G401.6 (cell line): ENCODE measurements around the gene KLHL22.
"Not testable (repeated sequence)": the region's sequence is repeated elsewhere in the genome, so short reads cannot be mapped to it uniquely, and the experiment has no call there.

ENCODE experiments used
- FAIRE-seq: peaks from 2 replicates; lab custom pipeline; 2012; peaks lifted over from hg19 to GRCh38; lab: Jason Lieb, UNC

The KLHL22 gene

DNA sequence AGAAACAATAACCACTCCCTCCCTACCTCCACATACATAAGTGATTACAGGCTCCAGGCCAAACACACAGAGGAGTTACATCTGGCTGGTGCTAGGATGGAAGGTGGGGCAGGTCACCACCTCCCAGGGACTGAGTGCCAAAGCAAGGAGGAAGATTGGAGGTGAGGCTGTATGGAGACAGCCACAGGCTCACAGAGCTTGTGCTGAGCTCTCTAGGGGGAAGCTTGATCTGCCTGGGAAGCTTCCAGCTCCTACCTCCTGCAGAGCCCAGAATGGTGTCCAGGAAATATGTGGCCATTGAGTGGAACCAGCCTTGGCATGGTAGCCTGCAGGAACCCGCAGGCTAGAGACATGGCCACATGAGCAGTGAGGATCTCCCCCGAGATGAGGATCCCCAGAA lies 8.2 kb upstream of the KLHL22 start:
- no peak for FAIRE-seq

DNA sequence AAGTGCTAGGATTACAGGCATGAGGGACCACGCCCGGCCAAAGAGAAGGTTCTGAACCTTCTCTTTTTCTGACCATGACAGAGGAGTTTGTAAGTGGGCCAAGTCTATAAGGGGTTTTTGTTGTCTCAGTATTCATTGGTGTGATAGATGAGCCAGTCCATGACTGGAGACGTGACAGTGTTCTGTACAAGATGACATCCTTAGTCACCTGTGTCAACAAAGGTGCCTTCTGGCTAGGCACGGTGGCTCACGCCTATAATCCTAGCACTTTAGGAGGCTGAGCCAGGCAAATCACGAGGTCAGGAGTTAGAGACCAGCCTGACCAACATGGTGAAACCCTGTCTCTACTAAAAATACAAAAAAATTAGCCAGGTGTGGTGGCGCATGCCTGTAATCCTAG lies 4.2 kb upstream of the KLHL22 start:
- FAIRE-seq = no peak

DNA sequence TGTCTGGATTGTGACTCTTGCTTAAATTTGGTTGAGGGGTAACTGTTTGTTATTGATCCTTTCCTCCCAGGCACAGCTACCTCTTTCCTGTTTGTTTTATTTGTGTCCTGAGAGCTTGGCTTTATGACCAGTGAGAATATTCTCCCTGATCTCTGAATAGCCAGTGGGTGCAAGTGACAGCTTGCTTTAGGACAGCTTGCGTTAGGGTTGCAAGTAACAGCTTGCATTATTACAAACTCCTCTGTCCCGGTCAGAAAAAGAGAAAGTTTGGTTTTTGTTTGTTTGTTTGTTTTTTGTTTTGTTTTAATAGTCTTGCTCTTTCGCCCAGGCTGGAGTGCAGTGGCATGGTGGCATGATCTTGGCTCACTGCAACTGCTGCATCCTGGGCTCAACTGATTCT lies 3.3 kb upstream of the KLHL22 start:
- no peak for FAIRE-seq

DNA sequence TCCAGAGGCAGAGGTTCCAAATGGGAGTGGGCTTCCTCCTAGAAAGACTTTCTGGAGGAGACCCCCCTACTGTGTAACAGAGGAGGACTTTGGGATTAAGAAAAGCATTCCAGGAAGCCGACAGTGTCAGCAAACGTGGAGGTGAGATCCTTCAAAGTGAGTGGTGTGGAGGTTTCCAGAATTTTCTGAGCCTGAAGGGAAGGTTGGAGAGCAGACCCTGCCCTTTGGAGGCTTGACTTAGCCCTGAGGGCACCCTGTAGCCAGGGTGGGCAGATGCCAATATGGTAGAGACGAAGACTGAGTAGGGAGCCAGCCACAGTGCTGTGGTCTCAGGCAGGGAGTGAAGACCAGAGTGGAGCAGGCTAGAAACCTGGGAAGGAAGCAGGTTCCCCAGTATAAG lies 1.8 kb upstream of the KLHL22 start:
- no peak for FAIRE-seq

DNA sequence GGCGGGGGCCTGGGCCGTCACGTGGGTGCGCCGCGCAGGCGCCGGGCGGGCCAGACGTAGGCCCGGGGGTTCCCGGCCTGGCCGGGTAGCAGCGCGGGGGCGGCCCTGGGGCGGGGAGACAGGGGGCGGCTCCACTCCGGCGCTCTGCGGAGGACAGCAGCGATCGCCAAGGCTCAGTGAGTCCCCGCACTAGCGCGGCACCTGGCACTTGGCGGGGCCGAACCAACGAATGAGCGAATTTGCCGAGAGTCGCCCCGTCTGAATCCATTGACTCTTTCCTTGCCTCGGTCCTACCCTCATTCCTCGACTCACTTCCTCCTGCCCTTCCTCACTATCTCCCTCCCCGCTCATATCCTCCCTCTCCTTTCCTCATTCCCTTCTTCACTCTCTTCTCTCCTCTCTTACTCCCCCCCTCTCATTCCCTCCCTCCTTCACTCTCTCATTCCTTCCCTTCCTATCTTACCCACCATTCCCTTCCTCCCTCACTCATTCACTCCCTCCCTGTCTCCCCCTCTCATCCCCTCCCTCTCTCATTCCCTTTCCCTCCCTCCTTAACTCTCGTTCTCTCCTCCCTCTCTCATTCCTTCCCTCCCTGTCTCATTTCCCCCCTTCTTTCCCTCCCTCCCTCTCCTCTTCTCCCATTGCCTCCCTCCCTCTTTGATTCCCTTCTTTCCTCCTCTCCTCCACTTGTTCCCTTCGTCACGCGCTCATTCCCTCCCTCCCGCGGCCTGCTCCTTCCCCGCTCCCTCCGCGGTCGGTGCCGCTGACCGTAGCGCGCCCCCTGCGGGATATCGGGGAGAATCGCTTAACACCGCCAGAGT lies 476 bp upstream of the KLHL22 start:
- no peak for FAIRE-seq

DNA sequence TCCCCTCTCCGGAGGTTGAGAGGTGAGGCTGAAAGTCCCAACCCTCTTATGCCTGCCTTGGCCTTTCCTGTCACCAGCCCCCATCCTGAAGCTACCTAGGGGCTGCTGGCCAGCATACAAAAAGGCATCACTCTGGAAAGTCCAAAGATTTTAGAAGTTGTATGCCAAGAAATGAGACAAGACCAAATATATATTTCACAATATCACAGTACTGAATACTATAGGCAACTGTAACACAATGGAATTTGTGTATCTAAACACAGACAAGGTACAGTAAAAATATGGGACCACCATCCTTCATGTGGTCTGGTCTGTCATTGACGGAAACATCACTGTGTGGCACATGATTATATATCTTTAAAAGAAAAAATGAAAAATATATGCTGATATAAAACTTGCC lies 4.2 kb downstream of the KLHL22 start:
- FAIRE-seq = no peak

DNA sequence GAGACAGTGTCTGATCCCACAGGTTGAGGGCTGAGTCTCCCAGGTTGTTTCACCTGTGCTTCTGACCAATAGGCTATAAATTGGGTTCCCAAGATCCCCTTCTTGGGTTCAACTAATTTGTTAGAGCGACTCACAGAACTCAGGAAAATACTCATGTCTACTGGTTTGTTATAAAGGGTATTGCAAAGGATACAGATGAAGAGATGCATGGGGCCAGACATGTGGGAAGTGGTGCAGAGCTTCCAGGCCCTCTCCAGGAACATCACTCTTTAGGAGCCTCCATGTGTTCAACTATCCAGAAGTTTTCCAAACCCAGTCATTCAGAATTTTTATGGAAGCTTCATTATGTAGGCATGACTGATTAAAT lies 4.7 kb downstream of the KLHL22 start:
- no peak for FAIRE-seq

DNA sequence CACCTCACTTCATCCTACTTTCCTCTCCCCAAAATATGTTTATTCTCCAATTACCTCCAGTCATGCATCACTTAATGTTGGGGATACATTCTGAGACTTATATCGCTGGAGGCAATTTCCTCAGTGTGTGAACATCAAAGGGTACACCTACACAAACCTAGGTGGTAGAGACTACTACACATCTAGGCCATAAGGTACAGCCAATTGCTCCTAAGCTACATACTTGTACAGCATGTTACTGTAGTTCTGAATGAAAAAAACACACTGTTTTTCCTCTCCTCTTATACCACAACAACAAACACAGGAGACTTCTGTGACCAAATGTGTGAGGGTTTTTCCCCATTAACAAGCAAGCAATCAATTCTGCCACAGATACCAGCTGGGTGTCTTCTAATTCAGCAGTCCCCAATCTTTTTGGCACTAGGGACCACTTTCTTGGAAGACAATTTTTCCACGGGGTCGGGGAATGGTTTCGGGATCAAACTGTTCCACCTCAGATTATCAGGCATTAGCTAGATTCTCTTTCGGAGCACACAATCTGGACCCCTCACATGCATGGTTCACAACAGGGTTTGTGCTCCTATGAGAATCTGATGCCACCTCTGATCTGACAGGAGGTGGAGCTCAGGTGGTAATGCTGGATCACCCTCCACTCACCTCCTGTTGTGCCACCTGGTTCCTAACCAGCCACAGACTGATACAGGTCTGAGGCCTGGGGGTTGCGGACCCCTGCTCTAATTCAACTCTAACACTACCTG lies 5.2 kb downstream of the KLHL22 start:
- no peak for FAIRE-seq

DNA sequence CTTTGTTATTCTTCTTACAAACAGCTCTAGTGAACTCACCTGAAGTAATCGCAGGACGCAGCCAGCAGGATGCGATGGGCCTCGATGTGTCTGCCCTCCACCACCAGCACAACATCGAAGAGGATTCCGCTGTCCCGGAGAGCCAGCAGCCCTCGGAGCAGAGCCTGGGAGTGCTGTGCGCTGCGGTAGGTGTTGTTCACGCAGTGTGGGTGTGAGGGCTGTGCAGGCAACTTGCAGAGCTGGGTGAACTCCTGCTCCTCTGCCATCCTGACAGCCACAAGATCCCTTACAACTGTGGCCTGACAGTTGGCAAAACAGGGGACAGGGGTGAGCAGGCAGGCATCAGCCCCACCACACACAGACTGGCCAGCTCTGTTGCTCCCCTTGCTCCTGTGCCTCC lies 6.6 kb downstream of the KLHL22 start:
- no peak for FAIRE-seq

DNA sequence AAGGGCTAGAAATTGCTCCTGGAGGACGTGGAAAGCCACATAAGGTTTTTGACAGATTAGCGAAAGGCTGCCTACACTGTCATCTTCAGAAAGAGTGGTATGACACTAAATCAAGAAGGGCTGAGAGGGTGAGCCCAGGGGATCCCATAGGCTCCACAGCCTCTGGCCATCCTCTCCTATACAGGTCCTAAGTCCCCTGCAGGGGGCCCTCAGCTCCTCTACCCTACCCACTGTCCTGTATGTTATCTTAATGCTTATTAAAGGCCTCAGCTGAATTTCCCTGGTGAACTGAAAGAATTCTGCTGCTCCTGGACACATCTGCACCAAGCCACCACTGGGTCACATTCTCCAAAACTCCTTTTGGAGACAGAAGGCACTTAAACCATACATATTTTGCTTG lies 7.9 kb downstream of the KLHL22 start:
- no peak for FAIRE-seq

DNA sequence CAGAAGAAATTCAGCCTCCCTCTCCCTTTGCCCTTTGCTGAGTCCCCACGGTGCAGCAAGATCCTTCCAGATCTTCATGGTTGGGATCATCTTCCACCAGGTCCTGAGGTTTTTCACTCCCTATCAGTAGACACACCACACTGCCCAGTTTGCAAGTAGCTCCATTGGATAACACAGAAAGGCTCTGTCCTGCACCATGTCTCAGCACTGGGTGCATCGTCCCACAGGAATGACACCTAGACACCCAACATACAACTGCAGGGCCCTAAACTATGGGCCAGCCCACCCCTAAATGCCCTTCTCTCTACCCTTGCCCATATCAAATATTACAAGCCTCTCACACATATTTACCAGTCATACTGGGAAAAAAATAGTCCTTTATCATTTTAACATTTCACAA lies 9.4 kb downstream of the KLHL22 start:
- no peak for FAIRE-seq

DNA sequence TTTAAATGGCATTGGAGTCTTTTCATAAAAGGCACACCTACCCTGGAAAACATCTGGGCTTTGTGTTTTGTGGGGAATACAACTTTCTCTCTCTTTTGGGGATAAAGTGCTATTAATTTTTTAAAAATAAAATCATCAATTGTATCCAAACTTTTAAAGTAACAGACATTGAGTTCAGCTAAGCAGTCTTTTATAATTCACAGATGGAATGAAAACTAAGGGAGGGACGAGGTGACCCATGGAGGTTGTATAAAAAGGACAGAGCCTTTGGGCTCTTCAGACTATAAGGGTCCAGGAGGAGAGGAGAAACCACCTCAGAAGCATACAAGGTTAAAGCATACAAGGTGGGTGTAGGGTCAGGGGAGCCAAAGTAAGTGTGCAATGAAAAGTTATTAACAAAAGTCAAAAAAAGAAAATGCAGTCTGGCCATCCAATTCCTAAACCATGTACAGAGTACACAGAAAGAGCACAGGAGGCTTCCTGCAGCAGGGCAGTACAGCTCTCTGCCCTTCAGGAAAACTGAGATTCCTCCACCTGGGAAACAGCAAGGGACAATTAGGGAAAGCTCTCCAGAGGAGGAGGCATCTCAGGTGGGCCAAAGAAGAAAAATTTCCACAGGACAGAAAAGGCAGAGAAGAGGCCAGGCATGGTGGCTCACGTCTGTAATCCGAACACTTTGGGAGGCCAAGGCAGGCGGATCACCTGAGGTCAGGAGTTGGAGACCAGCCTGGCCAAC lies 10.5 kb downstream of the KLHL22 start:
- no peak for FAIRE-seq

DNA sequence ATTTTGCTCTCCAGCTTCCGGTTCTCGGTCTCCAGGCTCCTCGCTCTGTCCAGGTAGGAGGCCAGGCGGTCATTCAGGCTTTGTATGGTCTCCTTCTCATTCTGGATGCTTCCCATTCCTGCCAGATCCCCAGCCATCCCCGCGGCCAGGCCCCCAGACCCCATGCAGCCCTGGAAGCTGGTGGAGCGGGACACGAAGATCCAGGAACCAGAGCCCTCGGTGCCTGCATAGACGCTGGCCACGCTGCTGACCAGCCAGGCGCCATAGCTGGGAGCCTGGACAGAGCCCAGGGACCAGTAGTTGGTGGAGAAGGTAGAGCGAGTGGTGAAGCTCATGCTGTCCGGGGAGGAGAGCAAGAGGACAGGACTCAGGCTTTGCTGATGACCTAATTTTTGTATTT lies 11.8 kb downstream of the KLHL22 start:
- no peak for FAIRE-seq

DNA sequence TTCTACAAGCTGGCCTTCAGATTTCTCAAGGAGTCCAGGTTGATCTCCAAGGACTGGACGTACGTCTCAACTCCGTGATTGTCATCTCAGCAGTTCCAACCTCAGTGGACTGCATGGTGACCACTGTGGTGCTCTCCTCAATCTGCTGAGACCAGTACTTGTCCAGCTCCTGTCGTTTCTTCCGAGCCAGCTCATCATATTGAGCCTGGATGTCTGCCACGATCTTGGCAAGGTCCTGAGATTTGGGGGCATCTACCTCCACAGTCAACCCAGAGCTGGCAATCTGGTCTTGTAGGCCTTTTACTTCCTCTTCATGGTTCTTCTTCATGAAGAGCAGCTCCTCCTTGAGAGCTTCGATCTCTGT lies 12.5 kb downstream of the KLHL22 start:
- not testable (repeated sequence) for FAIRE-seq

DNA sequence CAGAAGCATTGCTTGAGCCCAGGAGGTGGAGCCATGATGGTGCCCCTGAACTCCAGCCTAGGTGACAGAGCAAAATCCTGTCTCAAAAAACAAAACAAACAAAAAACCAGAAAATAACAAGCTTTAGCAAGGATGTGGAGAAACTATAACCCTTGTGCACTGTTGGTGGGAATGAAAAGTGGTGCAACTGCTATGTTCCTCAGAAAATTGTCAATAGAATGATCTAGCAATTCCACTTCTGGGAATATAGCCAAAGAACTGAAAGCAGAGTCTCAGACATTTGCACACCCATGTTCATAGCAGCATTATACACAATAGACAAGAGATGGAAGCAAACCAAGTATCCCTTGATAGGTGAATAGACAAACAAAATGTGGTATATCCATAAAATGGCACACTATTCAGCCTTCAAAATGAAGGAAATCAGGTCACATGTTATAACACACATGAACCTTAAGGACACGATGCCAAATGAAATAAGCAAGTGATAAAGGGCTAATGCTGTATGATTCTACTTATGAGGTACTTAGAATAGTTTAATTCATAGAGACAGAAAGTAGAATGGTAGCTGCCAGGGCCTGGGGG lies 15.9 kb downstream of the KLHL22 start:
- FAIRE-seq = no peak

DNA sequence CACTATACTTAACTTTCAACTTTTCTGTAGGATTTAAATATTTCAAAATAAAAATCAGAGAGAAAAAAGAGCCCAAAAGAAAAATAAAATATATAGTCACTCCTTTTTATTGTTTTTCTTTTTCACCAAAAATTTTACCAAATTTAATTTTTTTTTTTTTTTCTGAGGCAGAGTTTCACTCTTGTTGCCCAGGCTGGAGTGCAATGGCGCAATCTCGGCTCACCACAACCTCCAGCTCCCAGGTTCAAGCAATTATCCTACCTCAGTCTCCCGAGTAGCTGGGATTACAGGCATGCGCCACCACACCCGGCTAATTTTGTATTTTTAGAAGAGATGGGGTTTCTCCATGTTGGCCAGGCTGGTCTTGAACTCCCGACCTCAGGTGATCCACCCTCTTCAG lies 17.5 kb downstream of the KLHL22 start:
- FAIRE-seq = not testable (repeated sequence)

DNA sequence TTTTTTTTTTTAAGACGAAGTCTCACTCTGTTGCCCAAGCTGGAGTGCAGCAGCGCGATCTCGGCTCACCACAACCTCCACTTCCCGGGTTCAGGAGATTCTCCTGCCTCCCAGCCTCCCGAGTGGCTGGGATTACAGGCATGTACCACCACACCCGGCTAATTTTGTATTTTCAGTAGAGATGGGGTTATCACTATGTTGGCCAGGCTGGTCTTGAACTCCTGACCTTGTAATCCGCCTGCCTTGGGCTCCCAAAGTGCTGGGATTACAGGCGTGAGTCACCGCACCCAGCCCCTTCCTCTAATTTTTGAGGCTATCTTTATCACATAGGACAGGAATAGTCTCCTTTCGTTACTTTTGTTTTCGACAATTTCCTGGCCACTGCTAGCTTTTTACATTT lies 20.0 kb downstream of the KLHL22 start:
- not testable (repeated sequence) for FAIRE-seq

DNA sequence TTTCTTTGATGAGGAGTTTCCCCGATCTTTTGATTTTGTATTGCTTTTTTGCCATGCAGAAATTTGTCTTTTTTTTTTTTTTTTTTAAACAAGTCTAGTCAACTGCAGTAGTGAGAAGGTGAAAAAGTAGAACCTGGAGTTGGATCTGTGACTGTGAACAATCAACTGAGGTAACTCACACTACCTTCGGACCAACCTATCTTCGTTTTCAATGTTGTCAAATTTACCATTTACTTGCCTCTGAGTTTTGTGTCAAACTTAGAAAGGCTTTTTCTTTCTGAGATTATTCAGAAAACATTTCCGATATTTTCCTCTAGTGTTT lies 20.5 kb downstream of the KLHL22 start:
- no peak for FAIRE-seq

DNA sequence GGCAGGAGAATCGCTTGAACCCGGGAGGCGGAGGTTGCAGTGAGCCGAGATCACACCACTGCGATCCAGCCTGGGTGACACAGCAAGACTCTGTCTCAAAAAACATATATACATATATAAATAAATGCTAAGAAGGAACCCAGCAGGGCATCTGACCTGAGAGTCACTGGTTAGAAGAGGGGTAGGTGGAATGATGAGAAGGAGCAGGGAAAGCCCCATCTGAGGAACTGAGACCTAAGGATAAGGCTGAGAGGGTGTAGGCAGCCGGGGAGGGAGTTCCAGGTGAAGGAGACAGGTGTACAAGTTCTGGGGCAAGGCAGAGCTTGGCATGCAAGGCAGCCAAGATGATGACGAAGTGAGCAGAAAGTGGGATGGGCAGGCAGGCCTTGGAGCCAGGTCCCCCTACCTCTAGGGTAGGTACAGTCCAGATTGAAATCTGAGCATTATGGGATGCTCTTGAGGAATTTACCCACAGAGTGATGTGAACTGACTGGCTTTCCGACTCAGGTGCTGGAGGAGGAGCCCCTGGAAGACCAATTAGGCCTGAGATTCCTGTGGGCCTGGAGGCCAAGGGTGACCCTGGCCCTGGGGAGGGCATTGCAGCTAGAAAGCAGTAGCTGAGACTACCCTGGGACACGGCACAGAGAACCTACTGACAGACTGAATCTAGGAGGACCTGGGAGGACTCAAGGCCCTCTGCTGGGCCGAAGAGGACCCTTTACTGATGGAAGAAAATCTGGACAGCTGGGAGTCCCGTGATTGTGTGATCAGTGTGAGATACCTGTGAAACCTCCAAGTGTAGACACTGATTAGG lies 22.8 kb downstream of the KLHL22 start:
- FAIRE-seq = no peak

DNA sequence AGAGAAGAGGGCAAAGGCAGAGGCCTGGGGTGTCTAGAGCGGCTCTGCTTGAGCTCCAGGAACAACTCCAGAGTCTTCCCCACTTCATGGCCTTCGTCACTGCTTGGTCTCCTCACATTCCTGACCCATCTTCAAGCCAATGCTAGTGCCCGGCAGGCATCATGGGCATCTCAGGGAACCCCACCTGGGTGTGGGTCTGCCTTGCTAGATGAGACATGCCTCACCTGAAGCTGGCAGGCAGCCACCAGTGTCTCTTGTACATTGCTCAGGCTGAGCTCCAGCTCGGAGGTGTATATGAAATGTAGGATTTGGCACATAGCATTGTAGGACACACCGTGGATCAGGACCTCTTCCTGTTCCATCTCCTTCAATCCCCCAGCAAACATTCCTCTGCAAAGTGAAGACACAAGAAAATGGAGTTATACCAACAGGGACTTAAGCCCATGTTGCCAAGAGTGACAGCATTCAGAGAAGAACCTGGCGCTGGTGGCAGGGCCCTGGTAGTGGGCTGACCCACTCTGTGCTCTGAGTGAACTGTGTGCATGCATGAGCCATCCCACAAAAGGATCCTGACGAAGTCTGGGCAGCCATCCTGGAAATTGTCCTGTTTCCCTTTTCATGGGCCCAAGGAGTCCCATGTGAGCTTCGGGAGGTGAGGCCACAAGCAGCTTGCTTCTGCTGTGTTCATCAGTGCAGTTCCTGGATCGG lies 24.3 kb downstream of the KLHL22 start:
- no peak for FAIRE-seq

DNA sequence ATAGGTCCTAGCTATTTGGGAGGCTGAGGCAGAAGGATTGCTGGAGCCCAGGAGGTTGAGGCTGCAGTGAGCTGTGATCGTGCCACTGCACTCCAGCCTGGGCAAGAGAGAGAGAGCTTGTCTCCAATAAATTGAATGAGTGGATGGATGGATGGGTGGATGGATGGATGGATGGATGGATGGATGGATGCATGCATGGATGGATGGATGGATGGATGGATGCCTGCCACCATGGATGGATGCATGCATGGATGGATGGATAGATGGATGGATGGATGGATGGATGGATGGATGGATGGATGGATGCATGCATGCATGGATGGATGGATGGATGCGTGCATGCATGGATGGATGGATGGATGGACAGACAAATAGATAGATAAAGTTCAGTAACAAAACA lies 25.1 kb downstream of the KLHL22 start:
- not testable (repeated sequence) for FAIRE-seq
